Measurements from ENCODE around the gene CAMK2A.

- TF ChIP-seq POLR2AphosphoS5 (IDR thresholded peaks at IDR 0.05) (no peak), CTCF (IDR thresholded peaks at IDR 0.05 in 8 of 11, conservative IDR thresholded peaks at IDR 0.05 in 3 of 11) (no peak), POLR2A (IDR thresholded peaks at IDR 0.05) (no peak)
Measured at GRCh38 chr5:150263801-150264621, 25.6 kb downstream of the CAMK2A start.

Measured in spleen (tissue), 7 donors.